ENCODE measurements around the gene RALGAPA1. TPM values are rescaled to one million over a fixed set of nuclear protein-coding genes. Genes with fewer than 3 reads are reported as not detected.
"Not testable (repeated sequence)": the region's sequence is repeated elsewhere in the genome, so short reads cannot be mapped to it uniquely, and the experiment has no call there.

Gene RALGAPA1
- total RNA-seq, 2 donors from 2014 or later: 65.8 to 73.2 TPM

GRCh38 chr14:35725930-35726329 lies 83.2 kb downstream of the RALGAPA1 start:
- DNase-seq (ENCODE audit: low spot score): no peak
- intact Hi-C loops (cut with DNase I): no loop called here

- no peak for DNase-seq (ENCODE audit: low spot score)
- intact Hi-C loops (cut with DNase I): no loop called here
Observed at GRCh38 chr14:35715079-35715478, 94.0 kb downstream of the RALGAPA1 start.

DNA sequence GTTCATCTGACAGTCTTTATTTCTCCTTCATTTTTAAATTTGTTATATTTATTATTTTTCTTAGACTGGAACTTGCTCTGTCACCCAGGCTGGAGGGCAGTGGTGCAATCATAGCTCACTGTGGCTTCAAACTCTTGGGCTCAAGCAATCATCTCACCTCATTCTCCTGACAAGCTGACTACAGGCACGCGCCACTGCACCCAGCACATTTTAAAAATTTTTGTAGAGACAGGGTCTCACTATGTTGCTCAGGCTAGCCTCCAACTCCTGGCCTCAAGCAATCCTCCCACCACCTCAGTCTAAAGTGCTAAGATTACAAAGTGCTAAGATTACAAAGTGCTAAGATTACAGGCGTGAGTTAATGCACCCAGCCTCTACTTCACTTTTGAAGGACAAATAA lies 96.6 kb downstream of the RALGAPA1 start:
- intact Hi-C loops (cut with DNase I): no loop called here
- no peak for DNase-seq (ENCODE audit: low spot score)

DNA sequence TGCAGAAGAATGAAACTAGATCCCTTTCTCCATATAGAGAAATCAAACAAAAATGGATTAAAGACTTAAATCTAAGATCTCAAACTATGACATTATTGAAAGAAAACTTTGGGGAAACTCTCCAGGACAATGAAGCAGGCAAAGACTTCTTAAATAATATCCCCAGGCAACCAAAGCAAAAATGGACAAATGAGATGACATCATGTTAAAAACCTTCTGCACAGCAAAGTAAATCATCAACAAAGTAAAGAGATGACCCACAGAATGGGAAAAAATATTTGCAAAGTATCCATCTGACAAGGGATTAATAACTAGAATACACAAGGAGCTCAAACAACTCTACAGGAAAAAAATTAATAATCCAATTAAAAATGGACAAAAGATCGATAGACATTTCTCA lies 101.0 kb downstream of the RALGAPA1 start:
- no peak for DNase-seq (ENCODE audit: low spot score)
- intact Hi-C loops (cut with DNase I): no loop called here

DNA sequence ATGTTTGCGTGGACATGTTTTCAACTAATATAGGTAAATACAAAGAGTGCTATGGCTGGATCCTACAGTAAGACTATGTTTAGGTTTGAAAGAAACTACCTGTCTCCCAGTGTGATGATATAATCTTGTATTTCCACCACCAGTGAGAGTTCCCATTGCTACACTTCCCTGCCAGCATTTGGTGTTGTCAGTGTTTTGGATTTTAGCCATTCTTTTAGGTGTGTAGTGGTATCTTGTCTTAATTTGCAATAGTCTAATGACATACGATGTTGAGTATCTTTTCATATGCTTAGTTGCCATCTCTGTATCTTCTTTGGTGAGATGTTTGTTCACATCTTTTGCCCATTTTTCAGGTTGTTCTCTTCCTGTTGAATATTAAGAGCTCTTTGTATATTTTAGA lies 103.5 kb downstream of the RALGAPA1 start:
- intact Hi-C loops (cut with DNase I): no loop called here
- DNase-seq (ENCODE audit: low spot score): no peak

DNA sequence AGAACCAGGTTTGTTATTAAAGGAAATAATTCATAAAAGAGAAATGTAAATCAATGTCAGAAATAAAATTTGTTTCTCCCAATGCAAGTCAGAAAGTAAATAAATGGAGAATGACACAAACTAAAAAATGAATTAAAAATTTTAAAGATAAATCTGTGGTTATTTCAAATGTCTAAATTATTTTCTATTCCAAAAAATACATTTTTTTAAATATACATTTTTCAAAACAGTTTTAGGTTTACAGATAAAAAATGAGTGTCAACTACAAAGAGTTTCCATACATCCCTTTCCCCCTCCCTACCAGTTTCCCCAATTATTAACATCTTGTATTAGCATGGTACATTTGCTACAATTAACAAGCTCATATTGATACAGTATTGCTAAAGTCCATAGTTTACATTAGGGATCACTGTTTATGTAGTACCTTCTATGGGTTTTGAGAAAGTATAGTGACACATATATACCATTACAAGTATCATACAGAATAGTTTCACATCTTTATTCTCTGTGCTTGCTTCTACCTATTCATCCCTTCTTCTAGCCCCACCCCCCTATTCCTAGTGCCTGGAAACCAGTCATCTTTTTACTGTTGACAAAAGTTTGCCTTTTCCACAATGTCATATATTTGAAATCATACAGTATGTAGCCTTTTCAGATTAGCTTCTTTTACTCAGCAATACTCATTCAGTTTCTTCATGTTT lies 104.2 kb downstream of the RALGAPA1 start:
- no peak for DNase-seq (ENCODE audit: low spot score)
- intact Hi-C loops (cut with DNase I): no loop called here

GRCh38 chr14:35701531-35701930 lies 107.6 kb downstream of the RALGAPA1 start:
- DNase-seq (ENCODE audit: low spot score): no peak
- intact Hi-C loops (cut with DNase I): no loop called here

DNA sequence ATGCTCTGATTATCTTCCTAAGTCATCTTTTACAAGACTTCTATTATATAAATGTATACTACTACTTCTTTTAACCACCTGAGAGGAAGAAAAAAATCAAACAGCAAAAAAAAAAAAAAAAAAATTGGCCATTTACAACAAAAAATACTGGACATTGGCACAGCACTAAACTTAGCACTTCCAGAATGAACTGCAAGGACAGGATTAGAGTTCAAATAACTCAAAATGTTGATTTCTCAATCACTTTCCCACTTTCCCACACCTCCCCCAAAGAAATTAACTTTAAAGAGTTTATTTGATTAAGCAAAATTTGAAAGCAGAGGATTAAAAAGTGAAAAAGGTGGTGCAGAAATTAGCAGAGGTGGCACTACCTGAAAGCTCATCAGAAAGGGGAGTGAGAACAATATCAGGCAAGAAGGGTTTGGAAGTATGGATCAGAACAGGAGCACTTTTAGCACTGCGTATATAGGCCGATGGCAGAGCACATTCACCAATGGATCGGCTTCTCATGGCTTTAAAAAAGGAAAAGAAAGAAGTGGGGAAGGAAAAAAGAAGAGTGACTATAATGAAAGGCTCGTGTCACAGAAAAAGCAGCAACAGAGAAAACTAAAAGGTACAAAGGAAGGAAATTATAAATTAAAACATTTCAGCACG lies 109.2 kb downstream of the RALGAPA1 start:
- intact Hi-C loops (cut with DNase I): no loop called here
- DNase-seq (ENCODE audit: low spot score): no peak

- no peak for DNase-seq (ENCODE audit: low spot score)
- intact Hi-C loops (cut with DNase I): no loop called here
Observed at GRCh38 chr14:35696575-35696974, 112.5 kb downstream of the RALGAPA1 start.

DNA sequence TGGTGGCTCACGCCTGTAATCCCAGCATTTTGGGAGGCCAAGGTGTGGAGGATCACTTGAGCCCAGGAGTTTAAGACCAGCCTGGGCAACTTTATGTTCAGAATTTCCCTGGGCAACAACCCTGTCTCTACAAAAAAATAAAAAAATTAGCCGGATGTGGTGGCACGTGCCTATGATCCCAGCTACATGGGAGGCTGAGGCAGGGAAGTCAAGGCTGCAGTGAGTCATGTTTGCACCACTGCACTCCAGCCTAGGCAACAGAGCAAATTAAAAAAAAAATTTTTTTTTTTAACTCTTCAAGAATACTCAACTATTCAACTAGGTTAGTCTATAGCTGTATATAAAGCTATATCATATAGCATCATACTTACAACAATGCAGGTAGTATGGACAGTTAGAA lies 113.0 kb downstream of the RALGAPA1 start:
- intact Hi-C loops (cut with DNase I): no loop called here
- DNase-seq (ENCODE audit: low spot score): no peak

DNA sequence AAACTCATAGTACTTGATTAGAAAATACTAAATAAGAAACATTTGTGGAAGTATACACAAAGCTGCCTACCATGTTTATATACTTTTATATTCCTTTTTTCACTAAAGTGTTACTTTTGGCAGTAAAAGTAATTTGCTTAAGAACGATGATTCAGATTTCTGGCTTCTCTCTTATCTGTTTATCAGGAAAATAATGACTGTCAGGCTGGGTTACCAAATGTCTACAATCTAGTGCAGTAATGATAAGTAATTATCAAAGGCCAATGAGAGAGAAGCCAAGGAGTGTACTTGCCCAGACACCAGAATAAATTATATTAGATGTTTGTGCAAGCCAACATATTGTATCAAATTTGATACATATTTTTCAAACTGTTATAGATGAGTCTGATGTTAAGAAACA lies 113.4 kb downstream of the RALGAPA1 start:
- no peak for DNase-seq (ENCODE audit: low spot score)
- intact Hi-C loops (cut with DNase I): no loop called here

DNA sequence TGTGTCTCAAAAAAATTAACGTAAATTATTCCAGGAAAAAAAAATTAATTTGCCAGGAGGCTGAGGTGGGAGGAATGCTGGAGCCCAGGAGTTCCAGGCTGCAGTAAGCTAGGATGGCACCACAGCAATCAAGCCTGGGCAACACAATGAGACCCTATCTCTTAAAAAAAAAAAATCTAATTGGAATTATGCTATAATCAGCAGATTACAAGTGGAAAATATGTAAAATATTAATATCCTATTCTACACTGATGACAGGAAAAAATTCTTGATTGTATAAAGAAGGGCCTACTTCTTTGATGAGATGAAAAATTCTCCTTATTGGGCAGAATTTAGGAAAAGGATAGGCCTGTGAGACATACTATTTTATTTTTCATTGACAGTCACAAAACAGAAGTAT lies 114.0 kb downstream of the RALGAPA1 start:
- intact Hi-C loops (cut with DNase I): no loop called here
- DNase-seq (ENCODE audit: low spot score): no peak

DNA sequence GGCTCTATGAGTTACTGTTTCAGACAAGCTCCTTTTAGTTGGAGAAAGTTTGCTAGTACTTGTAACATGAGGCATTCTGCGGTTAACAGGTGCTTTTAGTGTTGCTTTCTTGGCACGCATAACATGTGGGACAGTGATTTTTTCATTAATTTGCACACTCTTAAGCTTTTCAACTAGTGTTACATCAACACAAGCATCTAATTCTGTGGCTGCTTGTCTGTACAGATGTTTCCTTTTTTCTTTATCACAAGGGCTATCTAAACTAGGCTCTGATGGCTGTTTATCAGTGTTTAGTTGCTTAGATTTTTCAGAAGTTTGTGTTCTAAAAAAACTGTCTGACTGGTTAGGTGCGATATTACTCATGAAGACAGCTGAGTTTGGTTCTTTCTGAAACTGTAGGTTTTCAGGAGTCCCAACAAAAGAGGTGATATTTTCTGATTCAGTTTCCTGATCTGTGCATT lies 120.1 kb downstream of the RALGAPA1 start:
- DNase-seq (ENCODE audit: low spot score): no peak
- intact Hi-C loops (cut with DNase I): no loop called here

DNA sequence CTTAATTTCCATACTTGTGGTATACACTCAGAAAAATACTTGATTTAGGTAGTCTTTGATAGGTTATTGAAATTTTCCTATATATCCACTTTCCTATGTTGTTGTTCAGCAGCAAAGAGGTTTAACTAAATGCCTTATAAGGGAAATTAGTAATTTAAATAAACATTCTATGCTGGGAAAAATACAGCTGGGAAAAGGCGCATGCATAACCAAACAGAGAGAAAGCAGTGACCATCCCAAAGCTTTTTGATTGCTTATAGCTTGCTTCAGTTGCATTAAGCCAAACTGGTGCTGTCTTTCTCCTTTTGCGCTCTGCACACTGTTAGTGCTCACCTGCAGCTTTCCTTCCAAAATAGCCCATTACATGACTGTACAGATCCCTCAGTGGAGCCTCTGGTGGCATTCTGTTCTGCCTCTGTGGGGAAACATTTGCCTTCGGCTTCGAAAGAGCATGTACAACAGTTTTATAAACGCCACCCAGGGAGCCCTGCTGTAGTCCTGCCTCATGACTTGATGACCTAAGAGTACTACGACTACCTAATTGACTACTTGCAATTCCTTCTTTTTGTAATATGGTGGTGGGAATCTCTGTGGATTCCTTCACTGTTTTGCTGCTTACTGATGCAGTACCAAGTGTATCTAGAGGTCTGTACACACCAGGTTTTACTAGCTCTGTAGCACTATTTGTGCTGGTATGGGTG lies 120.8 kb downstream of the RALGAPA1 start:
- no peak for DNase-seq (ENCODE audit: low spot score)
- intact Hi-C loops (cut with DNase I): no loop called here

GRCh38 chr14:35687335-35687939 lies 121.7 kb downstream of the RALGAPA1 start:
- intact Hi-C loops (cut with DNase I): no loop called here
- DNase-seq (ENCODE audit: low spot score): no peak

DNA sequence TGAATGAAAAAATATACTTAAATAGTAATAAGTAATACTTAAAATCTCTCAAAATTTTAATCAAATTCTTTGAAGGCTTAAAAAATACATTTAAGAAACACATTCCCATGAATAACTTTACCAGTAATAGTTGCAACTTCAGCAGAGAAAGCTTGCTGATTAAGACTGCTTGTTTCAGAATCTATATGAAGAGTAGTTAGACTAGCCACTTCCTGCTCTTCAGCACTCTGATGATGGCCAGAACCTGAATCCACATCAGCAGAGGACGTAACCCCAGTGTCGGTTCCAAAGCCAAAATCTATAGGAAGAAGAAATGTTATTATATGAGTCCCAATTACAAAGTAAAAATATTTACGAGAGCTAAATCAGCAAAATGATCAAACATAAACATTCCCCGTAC lies 125.4 kb downstream of the RALGAPA1 start:
- DNase-seq (ENCODE audit: low spot score); intact Hi-C loops (cut with DNase I): not testable (repeated sequence)

- no peak for DNase-seq (ENCODE audit: low spot score)
- intact Hi-C loops (cut with DNase I): no loop called here
Observed at GRCh38 chr14:35682802-35683201, 126.3 kb downstream of the RALGAPA1 start.

GRCh38 chr14:35678403-35679028 lies 130.6 kb downstream of the RALGAPA1 start:
- DNase-seq (ENCODE audit: low spot score): no peak
- intact Hi-C loops (cut with DNase I): no loop called here

GRCh38 chr14:35669782-35670181 lies 139.3 kb downstream of the RALGAPA1 start:
- intact Hi-C loops (cut with DNase I): no loop called here
- DNase-seq (ENCODE audit: low spot score): no peak
